Measurements from ENCODE around the gene TUBA3E.
A peak's percentile ranks its signal among the peaks of the same experiment; 100 is the strongest.
"Not testable (repeated sequence)": the region's sequence is repeated elsewhere in the genome, so short reads cannot be mapped to it uniquely, and the experiment has no call there.

Gene TUBA3E

GRCh38 chr2:130160838-130161705 is 37.2 kb downstream of the TUBA3E start:
- DNase-seq: not testable (repeated sequence)

- no peak for DNase-seq
Measured at GRCh38 chr2:130160131-130160530, 38.1 kb downstream of the TUBA3E start.

- DNase-seq: not testable (repeated sequence)
Measured at GRCh38 chr2:130159376-130159775, 38.9 kb downstream of the TUBA3E start.

GRCh38 chr2:130158631-130159030 is 39.6 kb downstream of the TUBA3E start:
- DNase-seq: no peak

GRCh38 chr2:130157825-130158514 is 40.3 kb downstream of the TUBA3E start:
- DNase-seq: not testable (repeated sequence)

GRCh38 chr2:130157354-130157753 is 40.9 kb downstream of the TUBA3E start:
- DNase-seq: peak; percentile 18

GRCh38 chr2:130156624-130157004 is 41.6 kb downstream of the TUBA3E start:
- DNase-seq: no peak

GRCh38 chr2:130155956-130156623 is 42.1 kb downstream of the TUBA3E start:
- peak; percentile 49 for DNase-seq

- DNase-seq: no peak
Measured at GRCh38 chr2:130154773-130155765, 43.2 kb downstream of the TUBA3E start.

GRCh38 chr2:130154423-130154770 is 43.8 kb downstream of the TUBA3E start:
- DNase-seq: not testable (repeated sequence)

GRCh38 chr2:130153721-130154422 is 44.4 kb downstream of the TUBA3E start:
- DNase-seq: not testable (repeated sequence)

GRCh38 chr2:130152816-130153595 is 45.2 kb downstream of the TUBA3E start:
- DNase-seq: no peak

GRCh38 chr2:130152136-130152815 is 46.0 kb downstream of the TUBA3E start:
- not testable (repeated sequence) for DNase-seq

GRCh38 chr2:130151145-130151512 is 47.1 kb downstream of the TUBA3E start:
- DNase-seq: not testable (repeated sequence)

- no peak for DNase-seq
Measured at GRCh38 chr2:130150181-130151144, 47.8 kb downstream of the TUBA3E start.

GRCh38 chr2:130148515-130148914 is 49.7 kb downstream of the TUBA3E start:
- DNase-seq: peak; percentile 2

GRCh38 chr2:130145006-130145414 is 53.2 kb downstream of the TUBA3E start, which contains the start of gene CCDC74B:
Gene CCDC74B, minus strand, starts transcription at chr2:130145112. Its CDS starts 116 bp downstream, at chr2:130144996.
- peak; percentile 54 for DNase-seq

GRCh38 chr2:130143266-130144039 is 54.8 kb downstream of the TUBA3E start:
- not testable (repeated sequence) for DNase-seq
